Measurements from ENCODE around the gene LINC01488. TPM values are rescaled to one million over a fixed set of nuclear protein-coding genes. Genes with fewer than 3 reads are reported as not detected.

Gene LINC01488
- total and polyA plus RNA-seq, 2 donors (not counting 1 experiment from before 2014, with no cell fraction given) = not detected

GRCh38 chr11:69529001-69529400, 47.5 kb downstream of the LINC01488 start:
- ATAC-seq (ENCODE audit: low read depth) (no peak), DNase-seq (no peak)
- no peak overlapping the region for H3K27ac Mint-ChIP-seq
- 93% methylated on average over 13 of the region's 13 CpGs for WGBS (ENCODE audit: insufficient coverage)
- Histone ChIP-seq H3K4me3 (ENCODE audit: control extremely low read depth in 1 of 5, extremely low read depth in 1 of 5, insufficient read depth in 1 of 5, low read depth in 2 of 5, low read length in 4 of 5) (no peak overlapping the region), H3K36me3 (replicated peaks in 1 of 2; ENCODE audit: control extremely low read depth in 1 of 2, control insufficient read depth in 1 of 2, extremely low read depth in 1 of 2, insufficient read depth in 2 of 2, low read length in 1 of 2) (no peaks in the 10 kb centered on the region), H3K4me2 (replicated peaks; ENCODE audit: low read depth, low read length, poor library complexity, severe bottlenecking) (no peak overlapping the region), H3K79me2 (ENCODE audit: control insufficient read depth, insufficient read depth, low read length) (no peaks in the 10 kb centered on the region), H2AFZ (ENCODE audit: insufficient read depth, low read depth, low read length, poor library complexity, severe bottlenecking) (no peak overlapping the region), H3K4me1 (ENCODE audit: control insufficient read depth in 2 of 2, insufficient read depth in 2 of 2, low read length in 2 of 2) (peaks cover 28 to 32% of the 10 kb centered on the region in 2 donors), H3K27me3 (replicated peaks in 1 of 4; ENCODE audit: control extremely low read depth in 1 of 4, control insufficient read depth in 3 of 4, insufficient read depth in 4 of 4, low read length in 3 of 4) (no peaks in the 10 kb centered on the region), H3K9ac (ENCODE audit: low read length) (no peak overlapping the region), H3K27ac (ENCODE audit: low read length in 2 of 2) (no peak overlapping the region), H4K20me1 (ENCODE audit: control insufficient read depth, insufficient read depth, low read length, poor library complexity, severe bottlenecking) (no peaks in the 10 kb centered on the region), H3K9me3 (ENCODE audit: control extremely low read depth in 1 of 3, control insufficient read depth in 2 of 3, insufficient read depth in 1 of 3, low read length in 2 of 3) (no peaks in the 10 kb centered on the region)
- TF ChIP-seq EZH2 (IDR thresholded peaks at IDR 0.05; ENCODE audit: borderline replicate concordance, insufficient read depth, low read depth, low read length, poor library complexity, severe bottlenecking) (no peak), CTCF (IDR thresholded peaks at IDR 0.05) (no peak)
- peak overlapping the region; percentile 23 for H3K4me3 Mint-ChIP-seq
- CTCF ChIA-PET = no interaction called here
- POLR2A ChIA-PET = no interaction called here
- no peaks in the 10 kb centered on the region for H3K9me3 Mint-ChIP-seq (ENCODE audit: insufficient read depth)
- peaks cover 37% of the 10 kb centered on the region for H3K4me1 Mint-ChIP-seq
- peaks cover 8% of the 10 kb centered on the region for H3K27me3 Mint-ChIP-seq
- intact Hi-C loops (cut with micrococcal nuclease) = no loop called here

GRCh38 chr11:69530278-69531070, 49.0 kb downstream of the LINC01488 start:
- POLR2A ChIA-PET = no interaction called here
- peaks cover 8% of the 10 kb centered on the region for H3K27me3 Mint-ChIP-seq

More at GRCh38 chr11:69530278-69531070, 49.0 kb downstream of the LINC01488 start:
- peak; percentile 55 for DNase-seq
- intact Hi-C loops (cut with micrococcal nuclease) = no loop called here
- H3K27ac Mint-ChIP-seq = peak overlapping the region; percentile 55
- WGBS (ENCODE audit: insufficient coverage) = 50% methylated on average over 19 of the region's 19 CpGs
- Histone ChIP-seq H3K27me3 (replicated peaks in 1 of 4; ENCODE audit: control extremely low read depth in 1 of 4, control insufficient read depth in 3 of 4, insufficient read depth in 4 of 4, low read length in 3 of 4) (no peaks in the 10 kb centered on the region), H3K4me1 (ENCODE audit: control insufficient read depth in 2 of 2, insufficient read depth in 2 of 2, low read length in 2 of 2) (peaks cover 28 to 32% of the 10 kb centered on the region in 2 donors), H3K4me2 (replicated peaks; ENCODE audit: low read depth, low read length, poor library complexity, severe bottlenecking) (peak overlapping the region; percentile 80), H3K9me3 (ENCODE audit: control extremely low read depth in 1 of 3, control insufficient read depth in 2 of 3, insufficient read depth in 1 of 3, low read length in 2 of 3) (no peaks in the 10 kb centered on the region), H3K27ac (ENCODE audit: low read length in 2 of 2) (peak overlapping the region in 1 of 2 donors; percentile 32), H3K36me3 (replicated peaks in 1 of 2; ENCODE audit: control extremely low read depth in 1 of 2, control insufficient read depth in 1 of 2, extremely low read depth in 1 of 2, insufficient read depth in 2 of 2, low read length in 1 of 2) (no peaks in the 10 kb centered on the region), H3K79me2 (ENCODE audit: control insufficient read depth, insufficient read depth, low read length) (no peaks in the 10 kb centered on the region), H3K9ac (ENCODE audit: low read length) (peak overlapping the region; percentile 34), H2AFZ (ENCODE audit: insufficient read depth, low read depth, low read length, poor library complexity, severe bottlenecking) (peak overlapping the region; percentile 26), H4K20me1 (ENCODE audit: control insufficient read depth, insufficient read depth, low read length, poor library complexity, severe bottlenecking) (no peaks in the 10 kb centered on the region), H3K4me3 (ENCODE audit: control extremely low read depth in 1 of 5, extremely low read depth in 1 of 5, insufficient read depth in 1 of 5, low read depth in 2 of 5, low read length in 4 of 5) (peak overlapping the region in 3 of 5 experiments; percentile 12 to 38 (median 14))
- peak overlapping the region; percentile 73 for H3K4me3 Mint-ChIP-seq
- CTCF ChIA-PET = no interaction called here
- ATAC-seq (ENCODE audit: low read depth) = peak; percentile 60
- peaks cover 37% of the 10 kb centered on the region for H3K4me1 Mint-ChIP-seq
- TF ChIP-seq EZH2 (IDR thresholded peaks at IDR 0.05; ENCODE audit: borderline replicate concordance, insufficient read depth, low read depth, low read length, poor library complexity, severe bottlenecking) (no peak), CTCF (IDR thresholded peaks at IDR 0.05) (no peak)
- no peaks in the 10 kb centered on the region for H3K9me3 Mint-ChIP-seq (ENCODE audit: insufficient read depth)

All from B cell (primary cell).